Endodermal cell (in vitro differentiated cells): ENCODE results near the gene CYB5A. TPM values are rescaled to one million over a fixed set of nuclear protein-coding genes. Genes with fewer than 3 reads are reported as not detected.

Experiments
- DNase-seq: peaks from one replicate; pipeline ENCODE4 v3.0.0-alpha.2; 2017
- H3K27ac ChIP-seq: 2 replicates; pipeline ENCODE4 v1.5.1; 2013; ENCODE audit warnings: mild to moderate bottlenecking, low read depth, low read length, moderate library complexity
- H3K27me3 ChIP-seq: 2 replicates; pipeline ENCODE4 v1.6.1; 2013; ENCODE audit warnings: mild to moderate bottlenecking, low read length, moderate library complexity; ENCODE audit not compliant: insufficient read depth, control insufficient read depth, poor library complexity, severe bottlenecking
- H3K36me3 ChIP-seq: 2 replicates; pipeline ENCODE4 v1.7.0; 2013; ENCODE audit warnings: mild to moderate bottlenecking, low read length, moderate library complexity; ENCODE audit not compliant: control insufficient read depth, insufficient read depth
- H3K4me1 ChIP-seq: one replicate; pipeline ENCODE4 v1.7.0; 2013; ENCODE audit warnings: low read length; ENCODE audit not compliant: control insufficient read depth, insufficient read depth
- H3K4me3 ChIP-seq: 2 replicates; pipeline ENCODE4 v1.5.1; 2013; ENCODE audit warnings: mild to moderate bottlenecking, low read length, moderate library complexity
- H3K9ac ChIP-seq: 2 replicates; pipeline ENCODE4 v1.6.1; 2013; ENCODE audit warnings: mild to moderate bottlenecking, low read length, moderate library complexity; ENCODE audit not compliant: poor library complexity, severe bottlenecking; ENCODE audit errors: extremely low read depth
- H3K9me3 ChIP-seq: 2 replicates; pipeline ENCODE4 v1.6.1; 2013; ENCODE audit warnings: mild to moderate bottlenecking, low read length, moderate library complexity; ENCODE audit not compliant: control insufficient read depth
- H3K27ac Mint-ChIP-seq: 2 replicates; pipeline ENCODE4 v1.8.0; 2020; ENCODE audit warnings: mixed read lengths
- H3K27me3 Mint-ChIP-seq: 2 replicates; pipeline ENCODE4 v1.8.0; 2021; ENCODE audit warnings: mild to moderate bottlenecking, mixed read lengths; ENCODE audit not compliant: insufficient read depth
- H3K36me3 Mint-ChIP-seq: 2 replicates; pipeline ENCODE4 v1.8.0; 2020; ENCODE audit warnings: low read depth, mixed read lengths
- H3K4me1 Mint-ChIP-seq: 2 replicates; pipeline ENCODE4 v1.8.0; 2020; ENCODE audit warnings: mixed read lengths
- H3K4me3 Mint-ChIP-seq: 2 replicates; pipeline ENCODE4 v1.8.0; 2020; ENCODE audit warnings: mild to moderate bottlenecking, moderate library complexity, mixed read lengths
- H3K9me3 Mint-ChIP-seq: 2 replicates; pipeline ENCODE4 v1.8.0; 2020; ENCODE audit warnings: mild to moderate bottlenecking, mixed read lengths
- CTCF ChIP-seq: fragments of 200-600 bp; sonication (generic); conservative IDR thresholded peaks from 2 replicates; pipeline ENCODE4 v1.5.0; 2021; ENCODE audit warnings: antibody characterized with exemption, mild to moderate bottlenecking
- WGBS, 2 experiments: methylation state at CpG; one replicate each; pipeline versions ENCODE4 v1.1.5 to v1.1.7; 2013; ENCODE audit warnings: missing lambda C conversion rate in 2 of 2, mixed read lengths in 1 of 2; ENCODE audit not compliant: insufficient coverage in 1 of 2, insufficient read length in 1 of 2; 5-methylcytosine and 5-hydroxymethylcytosine counted together
- total RNA-seq, 2 donors: library from RNA; stranded (reverse); fragmentation: NEBNext Ultra II Directional in 1 of 2; extraction: Animal tissue kit (Norgen Biotek cat#: 25700) in 1 of 2; gene quantifications; 2 replicates in 1 of 2; 3 replicates in 1 of 2; pipeline ENCODE4 v1.2.1, GENCODE V29; 2021

The CYB5A gene
- total RNA-seq, 2 donors from 2014 or later: 72.6 to 124 TPM

- H3K27me3 Mint-ChIP-seq: no peaks in the 10 kb centered on the region
- no peak for TF ChIP-seq CTCF
- peaks cover 4% of the 10 kb centered on the region for H3K4me1 ChIP-seq
- H3K4me1 Mint-ChIP-seq: peaks cover 40% of the 10 kb centered on the region
- 94 to 98% methylated on average over 2 to 7 of the region's 7 CpGs for WGBS, 2 experiments
- H3K36me3 ChIP-seq: no peaks in the 10 kb centered on the region
- no peak overlapping the region for H3K9ac ChIP-seq
- no peaks in the 10 kb centered on the region for H3K9me3 ChIP-seq
- H3K36me3 Mint-ChIP-seq: peaks cover 19% of the 10 kb centered on the region
- peaks cover 2% of the 10 kb centered on the region for H3K9me3 Mint-ChIP-seq
- no peaks in the 10 kb centered on the region for H3K27me3 ChIP-seq
- H3K27ac ChIP-seq: no peak overlapping the region
- no peak overlapping the region for H3K27ac Mint-ChIP-seq
- no peak overlapping the region for H3K4me3 ChIP-seq
- no peak for DNase-seq
- H3K4me3 Mint-ChIP-seq: no peak overlapping the region
Measured at GRCh38 chr18:74278058-74278457, 13.7 kb downstream of the CYB5A start.

- Mint-ChIP-seq H3K27ac (no peak overlapping the region), H3K4me3 (no peak overlapping the region), H3K4me1 (peaks cover 37% of the 10 kb centered on the region), H3K36me3 (peaks cover 19% of the 10 kb centered on the region), H3K9me3 (peaks cover 2% of the 10 kb centered on the region), H3K27me3 (no peaks in the 10 kb centered on the region)
- no peaks in the 10 kb centered on the region for H3K9me3 ChIP-seq
- no peak for TF ChIP-seq CTCF
- no peaks in the 10 kb centered on the region for H3K36me3 ChIP-seq
- no peak for DNase-seq
- peaks cover 4% of the 10 kb centered on the region for H3K4me1 ChIP-seq
- no peaks in the 10 kb centered on the region for H3K27me3 ChIP-seq
- no peak overlapping the region for H3K4me3 ChIP-seq
- no peak overlapping the region for H3K9ac ChIP-seq
- H3K27ac ChIP-seq: no peak overlapping the region
- 89 to 92% methylated on average over 1 to 2 of the region's 2 CpGs for WGBS, 2 experiments
Measured at GRCh38 chr18:74277296-74277695, 14.5 kb downstream of the CYB5A start.

DNA sequence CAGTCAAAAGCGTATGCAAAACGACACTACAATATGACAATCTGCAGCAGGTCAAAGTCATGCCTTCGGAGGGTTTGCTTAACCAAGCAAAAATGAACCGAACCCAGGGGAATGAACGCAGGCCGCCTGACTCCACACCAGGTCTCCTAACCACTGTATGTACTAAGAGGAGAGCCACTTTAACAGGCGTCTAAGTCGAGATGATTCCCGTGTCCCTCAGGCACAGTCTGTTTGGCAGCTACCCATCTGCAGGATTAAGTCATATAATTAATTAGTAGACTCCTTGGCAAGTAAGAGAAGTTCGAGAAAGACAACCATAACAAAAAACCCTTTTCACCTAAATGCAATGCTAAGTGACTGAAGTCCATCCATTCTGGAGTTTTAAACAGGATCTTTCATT is 15.2 kb downstream of the CYB5A start:
- Mint-ChIP-seq H3K4me3 (no peak overlapping the region), H3K4me1 (peaks cover 30% of the 10 kb centered on the region)
- 95% methylated on average over 6 to 10 of the region's 10 CpGs for WGBS, 2 experiments

More for the DNA sequence above, 15.2 kb downstream of the CYB5A start:
- Mint-ChIP-seq H3K27ac (no peak overlapping the region), H3K36me3 (peaks cover 19% of the 10 kb centered on the region), H3K27me3 (no peaks in the 10 kb centered on the region), H3K9me3 (peaks cover 2% of the 10 kb centered on the region)
- Histone ChIP-seq H3K9me3 (no peaks in the 10 kb centered on the region), H3K36me3 (no peaks in the 10 kb centered on the region), H3K4me3 (no peak overlapping the region), H3K9ac (no peak overlapping the region), H3K4me1 (peaks cover 4% of the 10 kb centered on the region), H3K27me3 (no peaks in the 10 kb centered on the region), H3K27ac (no peak overlapping the region)
- no peak for TF ChIP-seq CTCF
- no peak for DNase-seq
